PC-9 (cell line): ENCODE results near the gene BACE1-AS. TPM values are rescaled to one million over a fixed set of nuclear protein-coding genes. Genes with fewer than 3 reads are reported as not detected.
A peak's percentile ranks its signal among the peaks of the same experiment; 100 is the strongest.

Experiments
- Bru-seq: library from RNA; stranded (reverse); fragments of 400-500 nt; gene quantifications from one replicate; lab custom pipeline; 2021; lab: Mats Ljungman, UMichigan
- BruChase-seq, 2 experiments: library from RNA; stranded (reverse); fragments of 400-500 nt; gene quantifications; one replicate each; lab custom pipeline; 2021; lab: Mats Ljungman, UMichigan
- BruUV-seq: library from RNA; stranded (reverse); fragments of 400-500 nt; replicated peaks from 2 replicates; lab custom pipeline; 2021; lab: Mats Ljungman, UMichigan
- CTCF ChIA-PET: fragments of 300-600 bp; sonication (Branson Sonifier 250); formaldehyde crosslinking; loops from one replicate; lab custom pipeline; 2022; ENCODE audit warnings: antibody characterized with exemption; lab: Charles Lee
- POLR2A ChIA-PET: fragments of 300-600 bp; sonication (Branson Sonifier 250); formaldehyde crosslinking; loops from one replicate; lab custom pipeline; 2022; ENCODE audit warnings: antibody characterized with exemption; ENCODE audit not compliant: unreplicated experiment; lab: Charles Lee
- DNase-seq, 2 experiments: peaks; one replicate each; pipeline versions ENCODE4 v3.0.0 to v3.0.0-alpha.2; 2015 to 2022; ENCODE audit warnings: mixed read lengths in 1 of 2
- H2AFZ ChIP-seq: fragments of 200-600 bp; sonication (generic); 2 replicates; pipeline ENCODE4 v1.8.1; 2017; ENCODE audit warnings: antibody characterized with exemption
- H3F3A ChIP-seq: fragments of 200-600 bp; sonication (generic); 2 replicates; pipeline ENCODE4 v1.8.1; 2017; ENCODE audit warnings: antibody characterized with exemption, mild to moderate bottlenecking, low read depth; ENCODE audit not compliant: insufficient read depth
- H3K27ac ChIP-seq: fragments of 200-600 bp; sonication (generic); 2 replicates; pipeline ENCODE4 v1.6.1; 2016; ENCODE audit warnings: mixed run types
- H3K27me3 ChIP-seq: fragments of 200-600 bp; sonication (generic); 2 replicates; pipeline ENCODE4 v1.6.1; 2016; ENCODE audit warnings: low read depth, mixed run types; ENCODE audit not compliant: insufficient read depth
- H3K36me3 ChIP-seq: fragments of 200-600 bp; sonication (generic); 2 replicates; pipeline ENCODE4 v1.6.1; 2016; ENCODE audit warnings: low read depth, mixed run types
- H3K4me1 ChIP-seq: fragments of 200-600 bp; sonication (generic); replicated peaks from 2 replicates; pipeline ENCODE4 v1.6.1; 2016; ENCODE audit warnings: mixed run types; ENCODE audit not compliant: insufficient read depth
- H3K4me2 ChIP-seq: fragments of 200-600 bp; sonication (generic); 2 replicates; pipeline ENCODE4 v1.6.1; 2017; ENCODE audit warnings: mixed run types
- H3K4me3 ChIP-seq: fragments of 200-600 bp; sonication (generic); 2 replicates; pipeline ENCODE4 v1.6.1; 2016; ENCODE audit warnings: mixed run types
- H3K79me2 ChIP-seq: fragments of 200-600 bp; sonication (generic); 2 replicates; pipeline ENCODE4 v1.6.1; 2017; ENCODE audit warnings: low read depth, mixed run types
- H3K9me2 ChIP-seq: fragments of 200-600 bp; sonication (generic); 2 replicates; pipeline ENCODE4 v1.8.1; 2017; ENCODE audit warnings: mild to moderate bottlenecking; ENCODE audit not compliant: insufficient read depth
- H3K9me3 ChIP-seq: fragments of 200-600 bp; sonication (generic); 2 replicates; pipeline ENCODE4 v1.8.1; 2016; ENCODE audit warnings: low read depth; ENCODE audit not compliant: insufficient read depth
- H4K20me1 ChIP-seq: fragments of 200-600 bp; sonication (generic); 2 replicates; pipeline ENCODE4 v1.8.1; 2017; ENCODE audit not compliant: insufficient read depth
- CTCF ChIP-seq: fragments of 200-600 bp; sonication (generic); conservative IDR thresholded peaks from 2 replicates; pipeline ENCODE4 v1.6.1; 2017; ENCODE audit warnings: mixed run types, antibody characterized with exemption, mild to moderate bottlenecking, moderate library complexity
- EZH2 ChIP-seq: fragments of 200-600 bp; sonication (generic); IDR thresholded peaks from 2 replicates; pipeline ENCODE4 v1.8.0; 2017; ENCODE audit warnings: antibody characterized with exemption, low read depth
- intact Hi-C: fragments of 100-400 bp; cut with micrococcal nuclease; formaldehyde crosslinking; loops from one replicate; pipeline ENCODE4 v1.10.0; 2022; ENCODE audit not compliant: unreplicated experiment
- long read RNA-seq: library from polyadenylated mRNA; stranded (forward); transcript quantifications from one replicate; pipeline ENCODE4 v2.0.0, GENCODE V29; 2022
- total RNA-seq: library from RNA; stranded (reverse); gene quantifications from 2 replicates; pipeline ENCODE4 v1.2.3, GENCODE V29; 2021

Gene BACE1-AS
- total RNA-seq (5.7 and 8.8 TPM in 2 replicates), Bru-seq, nascent RNA (percentile 47 among the genes with signal in this experiment), BruChase-seq, experiment 1, labeled RNA remaining after a 2-hour chase (percentile 80 among the genes with signal in this experiment), BruChase-seq, experiment 2, labeled RNA remaining after a 6-hour chase (percentile 82 among the genes with signal in this experiment)
- long read RNA-seq = 0 reads

GRCh38 chr11:117290809-117291396, at the start of gene BACE1-AS:
TSS of gene BACE1-AS (plus strand) at chr11:117291346.
- H3K4me1 ChIP-seq = no peaks in the 10 kb centered on the region
- ChIA-PET CTCF (no interaction called here), POLR2A (no interaction called here)
- H3K9me3 ChIP-seq = no peaks in the 10 kb centered on the region
- no peaks in the 10 kb centered on the region for H3K79me2 ChIP-seq
- no peak within 1 kb of the TSS for H2AFZ ChIP-seq
- no peaks in the 10 kb centered on the region for H4K20me1 ChIP-seq
- intact Hi-C loops = no loop called here
- no peaks in the 10 kb centered on the region for H3F3A ChIP-seq
- no peak for TF ChIP-seq EZH2
- TF ChIP-seq CTCF = no peak
- H3K27me3 ChIP-seq = no peaks in the 10 kb centered on the region
- no peak within 1 kb of the TSS for H3K4me3 ChIP-seq
- no peak within 1 kb of the TSS for H3K27ac ChIP-seq
- BruUV-seq = no TSS peak
- no peak for DNase-seq
- H3K4me2 ChIP-seq = no peak within 1 kb of the TSS
- no peaks in the 10 kb centered on the region for H3K36me3 ChIP-seq
- H3K9me2 ChIP-seq = no peaks in the 10 kb centered on the region

GRCh38 chr11:117248341-117248740, 42.8 kb upstream of the BACE1-AS start:
- no peaks in the 10 kb centered on the region for H3K9me2 ChIP-seq
- H3K27me3 ChIP-seq = no peaks in the 10 kb centered on the region
- H3F3A ChIP-seq = no peaks in the 10 kb centered on the region
- TF ChIP-seq EZH2 = no peak
- no peak for TF ChIP-seq CTCF
- intact Hi-C loops = no loop called here
- no peaks in the 10 kb centered on the region for H3K4me1 ChIP-seq
- no peaks in the 10 kb centered on the region for H3K9me3 ChIP-seq
- H3K36me3 ChIP-seq = peaks cover 26% of the 10 kb centered on the region
- H3K79me2 ChIP-seq = no peaks in the 10 kb centered on the region
- H3K4me2 ChIP-seq = no peak overlapping the region
- no peak overlapping the region for H2AFZ ChIP-seq
- no peak overlapping the region for H3K27ac ChIP-seq
- CTCF ChIA-PET = no interaction called here
- no peaks in the 10 kb centered on the region for H4K20me1 ChIP-seq
- DNase-seq = no peak
- BruUV-seq = no TSS peak
- POLR2A ChIA-PET = interaction anchor here (0.6 kb wide), 1 partner anchor 104 kb away, joined by 17 read pairs; the partner anchor contains the start of gene PAFAH1B2
- no peak overlapping the region for H3K4me3 ChIP-seq

GRCh38 chr11:117249571-117249970, 41.6 kb upstream of the BACE1-AS start:
- Histone ChIP-seq H3K79me2 (no peaks in the 10 kb centered on the region), H3K36me3 (peaks cover 22% of the 10 kb centered on the region), H3K27me3 (no peaks in the 10 kb centered on the region), H3K4me3 (no peak overlapping the region), H3K4me2 (no peak overlapping the region), H3F3A (no peaks in the 10 kb centered on the region), H3K27ac (no peak overlapping the region), H3K9me2 (no peaks in the 10 kb centered on the region), H3K4me1 (no peaks in the 10 kb centered on the region), H2AFZ (no peak overlapping the region), H4K20me1 (no peaks in the 10 kb centered on the region), H3K9me3 (no peaks in the 10 kb centered on the region)
- no peak for TF ChIP-seq EZH2
- no peak for TF ChIP-seq CTCF
- CTCF ChIA-PET = no interaction called here
- intact Hi-C loops = no loop called here
- POLR2A ChIA-PET = no interaction called here
- no TSS peak for BruUV-seq
- DNase-seq = no peak
